ENCODE measurements around the gene TTC9B.

The TTC9B gene

GRCh38 chr19:40261631-40262030, 43.4 kb upstream of the TTC9B start:
- no peaks in the 10 kb centered on the region for H3K9me3 ChIP-seq (ENCODE audit: control insufficient read depth, low read length)
- no peak overlapping the region for H3K4me3 ChIP-seq (ENCODE audit: extremely low read depth, insufficient read depth, low read length, poor library complexity, severe bottlenecking)
- no peaks in the 10 kb centered on the region for H3K4me1 ChIP-seq (ENCODE audit: control insufficient read depth, insufficient read depth, low read length, poor library complexity, severe bottlenecking)
- peaks cover 56% of the 10 kb centered on the region for H3K36me3 ChIP-seq (ENCODE audit: control insufficient read depth, insufficient read depth, low read length)
- H3K27ac ChIP-seq (ENCODE audit: low read depth, low read length, severe bottlenecking) = no peak overlapping the region
- 92 to 94% methylated on average over 3 to 4 of the region's 8 CpGs for WGBS, 2 experiments (ENCODE audit: insufficient coverage in 2 of 2)

- WGBS, 2 experiments (ENCODE audit: insufficient coverage in 2 of 2) = 93 to 97% methylated on average over 9 of the region's 9 CpGs
- H3K4me3 ChIP-seq (ENCODE audit: extremely low read depth, insufficient read depth, low read length, poor library complexity, severe bottlenecking) = no peak overlapping the region
- H3K4me1 ChIP-seq (ENCODE audit: control insufficient read depth, insufficient read depth, low read length, poor library complexity, severe bottlenecking) = no peaks in the 10 kb centered on the region
- no peaks in the 10 kb centered on the region for H3K9me3 ChIP-seq (ENCODE audit: control insufficient read depth, low read length)
- H3K27ac ChIP-seq (ENCODE audit: low read depth, low read length, severe bottlenecking) = no peak overlapping the region
- H3K36me3 ChIP-seq (ENCODE audit: control insufficient read depth, insufficient read depth, low read length) = peaks cover 66% of the 10 kb centered on the region
Measured at GRCh38 chr19:40257096-40257517, 38.9 kb upstream of the TTC9B start.

- no peak overlapping the region for H3K4me3 ChIP-seq (ENCODE audit: extremely low read depth, insufficient read depth, low read length, poor library complexity, severe bottlenecking)
- peaks cover 67% of the 10 kb centered on the region for H3K36me3 ChIP-seq (ENCODE audit: control insufficient read depth, insufficient read depth, low read length)
- no peak overlapping the region for H3K27ac ChIP-seq (ENCODE audit: low read depth, low read length, severe bottlenecking)
- H3K4me1 ChIP-seq (ENCODE audit: control insufficient read depth, insufficient read depth, low read length, poor library complexity, severe bottlenecking) = no peaks in the 10 kb centered on the region
- H3K9me3 ChIP-seq (ENCODE audit: control insufficient read depth, low read length) = no peaks in the 10 kb centered on the region
- WGBS, 2 experiments (ENCODE audit: insufficient coverage in 2 of 2) = 98 to 100% methylated on average over 4 to 5 of the region's 8 CpGs
Measured at GRCh38 chr19:40256512-40256911, 38.3 kb upstream of the TTC9B start.

GRCh38 chr19:40255619-40256166, 37.5 kb upstream of the TTC9B start:
- WGBS, 2 experiments (ENCODE audit: insufficient coverage in 2 of 2) = 92 to 96% methylated on average over 3 of the region's 3 CpGs
- H3K36me3 ChIP-seq (ENCODE audit: control insufficient read depth, insufficient read depth, low read length) = peaks cover 74% of the 10 kb centered on the region

GRCh38 chr19:40254714-40255418, 36.7 kb upstream of the TTC9B start:
- 95 to 97% methylated on average over 15 to 16 of the region's 16 CpGs for WGBS, 2 experiments (ENCODE audit: insufficient coverage in 2 of 2)
- H3K4me3 ChIP-seq (ENCODE audit: extremely low read depth, insufficient read depth, low read length, poor library complexity, severe bottlenecking) = no peak overlapping the region
- peaks cover 81% of the 10 kb centered on the region for H3K36me3 ChIP-seq (ENCODE audit: control insufficient read depth, insufficient read depth, low read length)
- H3K9me3 ChIP-seq (ENCODE audit: control insufficient read depth, low read length) = no peaks in the 10 kb centered on the region
- no peak overlapping the region for H3K27ac ChIP-seq (ENCODE audit: low read depth, low read length, severe bottlenecking)
- no peaks in the 10 kb centered on the region for H3K4me1 ChIP-seq (ENCODE audit: control insufficient read depth, insufficient read depth, low read length, poor library complexity, severe bottlenecking)

More at GRCh38 chr19:40255619-40256166, 37.5 kb upstream of the TTC9B start:
- Histone ChIP-seq H3K27ac (ENCODE audit: low read depth, low read length, severe bottlenecking) (no peak overlapping the region), H3K4me1 (ENCODE audit: control insufficient read depth, insufficient read depth, low read length, poor library complexity, severe bottlenecking) (no peaks in the 10 kb centered on the region), H3K4me3 (ENCODE audit: extremely low read depth, insufficient read depth, low read length, poor library complexity, severe bottlenecking) (no peak overlapping the region), H3K9me3 (ENCODE audit: control insufficient read depth, low read length) (no peaks in the 10 kb centered on the region)

- H3K9me3 ChIP-seq (ENCODE audit: control insufficient read depth, low read length) = no peaks in the 10 kb centered on the region
- H3K4me3 ChIP-seq (ENCODE audit: extremely low read depth, insufficient read depth, low read length, poor library complexity, severe bottlenecking) = no peak overlapping the region
- H3K36me3 ChIP-seq (ENCODE audit: control insufficient read depth, insufficient read depth, low read length) = peaks cover 85% of the 10 kb centered on the region
- WGBS, 2 experiments (ENCODE audit: insufficient coverage in 2 of 2) = 92 to 98% methylated on average over 7 to 8 of the region's 8 CpGs
- H3K27ac ChIP-seq (ENCODE audit: low read depth, low read length, severe bottlenecking) = no peak overlapping the region
- no peaks in the 10 kb centered on the region for H3K4me1 ChIP-seq (ENCODE audit: control insufficient read depth, insufficient read depth, low read length, poor library complexity, severe bottlenecking)
Measured at GRCh38 chr19:40253611-40254092, 35.5 kb upstream of the TTC9B start.

GRCh38 chr19:40252395-40252794, 34.2 kb upstream of the TTC9B start:
- no peak overlapping the region for H3K4me3 ChIP-seq (ENCODE audit: extremely low read depth, insufficient read depth, low read length, poor library complexity, severe bottlenecking)
- WGBS, 2 experiments (ENCODE audit: insufficient coverage in 2 of 2) = 69 to 71% methylated on average over 6 to 7 of the region's 7 CpGs
- peaks cover 77% of the 10 kb centered on the region for H3K36me3 ChIP-seq (ENCODE audit: control insufficient read depth, insufficient read depth, low read length)

GRCh38 chr19:40251991-40252390, 33.8 kb upstream of the TTC9B start:
- Histone ChIP-seq H3K36me3 (ENCODE audit: control insufficient read depth, insufficient read depth, low read length) (peaks cover 74% of the 10 kb centered on the region), H3K27ac (ENCODE audit: low read depth, low read length, severe bottlenecking) (no peak overlapping the region), H3K4me1 (ENCODE audit: control insufficient read depth, insufficient read depth, low read length, poor library complexity, severe bottlenecking) (no peaks in the 10 kb centered on the region), H3K9me3 (ENCODE audit: control insufficient read depth, low read length) (no peaks in the 10 kb centered on the region), H3K4me3 (ENCODE audit: extremely low read depth, insufficient read depth, low read length, poor library complexity, severe bottlenecking) (no peak overlapping the region)
- 69 to 89% methylated on average over 3 of the region's 4 CpGs for WGBS, 2 experiments (ENCODE audit: insufficient coverage in 2 of 2)

More at GRCh38 chr19:40252395-40252794, 34.2 kb upstream of the TTC9B start:
- Histone ChIP-seq H3K4me1 (ENCODE audit: control insufficient read depth, insufficient read depth, low read length, poor library complexity, severe bottlenecking) (no peaks in the 10 kb centered on the region), H3K9me3 (ENCODE audit: control insufficient read depth, low read length) (no peaks in the 10 kb centered on the region), H3K27ac (ENCODE audit: low read depth, low read length, severe bottlenecking) (no peak overlapping the region)

GRCh38 chr19:40251244-40251643, 33.1 kb upstream of the TTC9B start:
- no peak overlapping the region for H3K4me3 ChIP-seq (ENCODE audit: extremely low read depth, insufficient read depth, low read length, poor library complexity, severe bottlenecking)
- H3K36me3 ChIP-seq (ENCODE audit: control insufficient read depth, insufficient read depth, low read length) = peaks cover 67% of the 10 kb centered on the region

GRCh38 chr19:40249781-40250180, 31.6 kb upstream of the TTC9B start:
- Histone ChIP-seq H3K9me3 (ENCODE audit: control insufficient read depth, low read length) (no peaks in the 10 kb centered on the region), H3K4me3 (ENCODE audit: extremely low read depth, insufficient read depth, low read length, poor library complexity, severe bottlenecking) (no peak overlapping the region), H3K36me3 (ENCODE audit: control insufficient read depth, insufficient read depth, low read length) (peaks cover 56% of the 10 kb centered on the region), H3K27ac (ENCODE audit: low read depth, low read length, severe bottlenecking) (no peak overlapping the region), H3K4me1 (ENCODE audit: control insufficient read depth, insufficient read depth, low read length, poor library complexity, severe bottlenecking) (no peaks in the 10 kb centered on the region)
- WGBS, 2 experiments (ENCODE audit: insufficient coverage in 2 of 2) = 96% methylated on average over 11 of the region's 11 CpGs

More at GRCh38 chr19:40251244-40251643, 33.1 kb upstream of the TTC9B start:
- Histone ChIP-seq H3K4me1 (ENCODE audit: control insufficient read depth, insufficient read depth, low read length, poor library complexity, severe bottlenecking) (no peaks in the 10 kb centered on the region), H3K27ac (ENCODE audit: low read depth, low read length, severe bottlenecking) (no peak overlapping the region), H3K9me3 (ENCODE audit: control insufficient read depth, low read length) (no peaks in the 10 kb centered on the region)

GRCh38 chr19:40249201-40249600, 31.0 kb upstream of the TTC9B start:
- 89 to 90% methylated on average over 7 to 8 of the region's 10 CpGs for WGBS, 2 experiments (ENCODE audit: insufficient coverage in 2 of 2)

More at GRCh38 chr19:40249201-40249600, 31.0 kb upstream of the TTC9B start:
- Histone ChIP-seq H3K4me1 (ENCODE audit: control insufficient read depth, insufficient read depth, low read length, poor library complexity, severe bottlenecking) (no peaks in the 10 kb centered on the region), H3K9me3 (ENCODE audit: control insufficient read depth, low read length) (no peaks in the 10 kb centered on the region), H3K4me3 (ENCODE audit: extremely low read depth, insufficient read depth, low read length, poor library complexity, severe bottlenecking) (no peak overlapping the region), H3K36me3 (ENCODE audit: control insufficient read depth, insufficient read depth, low read length) (peaks cover 55% of the 10 kb centered on the region), H3K27ac (ENCODE audit: low read depth, low read length, severe bottlenecking) (no peak overlapping the region)
